GM21576 (cell line): Measurements from ENCODE around the gene ZSWIM3.
"Not testable (repeated sequence)": the region's sequence is repeated elsewhere in the genome, so short reads cannot be mapped to it uniquely, and the experiment has no call there.

Source experiments
- ATAC-seq: cut with Tn5 transposase; IDR thresholded peaks from one replicate; pipeline ENCODE4 v1.9.1; 2021; ENCODE audit warnings: mild to moderate bottlenecking, moderate library complexity; ENCODE audit not compliant: unreplicated experiment

The ZSWIM3 gene

GRCh38 chr20:45859916-45860315 is 2.5 kb downstream of the ZSWIM3 start:
- no peak for ATAC-seq

DNA sequence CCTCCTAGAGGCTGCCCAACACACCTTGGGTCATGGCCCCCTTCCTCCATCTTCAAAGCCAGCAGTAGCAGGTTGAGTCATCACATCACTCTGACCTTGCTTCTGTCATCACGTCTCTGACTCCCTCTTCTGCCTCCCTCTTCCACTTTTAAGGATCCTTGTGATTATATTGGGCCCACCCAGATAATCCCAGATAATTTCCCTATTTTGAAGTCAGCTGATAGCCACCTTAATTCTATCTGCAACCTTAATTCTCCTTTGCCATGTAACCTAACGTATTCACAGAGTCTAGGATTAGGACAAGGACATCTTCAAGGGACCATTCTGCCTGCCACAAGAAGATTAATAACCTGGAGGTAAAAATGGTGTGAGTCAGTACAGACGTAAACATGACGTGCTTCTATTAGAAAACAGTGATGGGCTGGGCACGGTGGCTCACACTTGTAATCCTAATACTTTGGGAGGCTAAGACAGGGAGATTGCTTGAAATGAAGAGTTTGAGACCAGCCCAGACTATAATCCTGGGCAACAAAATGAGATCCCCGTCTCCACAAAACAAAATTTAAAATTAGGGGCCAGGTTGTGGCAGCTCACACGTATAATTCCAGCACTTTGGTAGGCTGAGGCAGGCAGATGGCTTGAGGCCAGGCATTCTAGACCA is 3.3 kb downstream of the ZSWIM3 start:
- ATAC-seq: no peak

GRCh38 chr20:45861221-45862075 is 4.0 kb downstream of the ZSWIM3 start:
- ATAC-seq: no peak

DNA sequence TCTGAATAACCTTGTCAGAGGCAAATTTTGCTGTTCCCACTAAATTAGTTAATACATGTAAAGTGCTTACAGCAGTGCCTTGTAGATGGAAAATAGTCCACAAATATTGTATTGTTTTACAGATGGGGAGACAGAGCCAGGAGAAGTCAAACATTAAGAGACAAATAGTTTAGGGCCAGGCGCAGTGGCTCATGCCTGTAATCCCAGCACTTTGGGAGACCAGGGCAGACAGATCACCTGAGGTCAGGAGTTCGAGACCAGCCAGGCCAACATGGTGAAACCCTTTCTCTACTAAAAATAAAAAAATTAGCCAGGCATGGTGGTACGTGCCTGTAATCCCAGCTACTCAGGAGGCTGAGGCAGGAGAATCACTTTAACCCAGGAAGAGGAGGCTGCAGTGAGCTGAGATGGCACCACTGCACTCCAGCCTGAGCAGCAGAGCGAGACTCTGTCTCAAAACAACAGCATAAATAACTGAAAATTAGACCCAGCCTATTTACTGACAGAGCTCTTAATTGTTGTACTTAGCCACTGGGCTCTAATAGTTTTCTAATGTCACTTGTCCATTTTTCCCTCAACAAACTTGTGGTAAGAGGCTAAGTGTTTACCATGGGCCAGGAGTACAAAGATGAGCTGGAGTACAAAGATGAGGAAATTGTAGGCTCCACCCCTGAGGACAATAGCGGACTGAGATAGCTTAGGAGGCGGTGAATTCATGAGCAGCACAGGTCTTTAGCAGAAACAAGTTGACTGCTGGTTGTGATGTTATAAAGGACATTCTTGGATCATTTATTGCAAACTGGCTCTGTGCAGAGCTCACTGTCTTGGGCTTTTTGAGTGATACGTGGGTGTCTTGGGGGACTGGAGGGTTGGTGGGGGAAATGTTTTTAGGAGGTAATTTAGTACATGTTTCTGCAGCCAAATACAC is 6.4 kb downstream of the ZSWIM3 start:
- no peak for ATAC-seq

GRCh38 chr20:45866454-45866853 is 9.0 kb downstream of the ZSWIM3 start:
- ATAC-seq: no peak

GRCh38 chr20:45867136-45867818 is 9.9 kb downstream of the ZSWIM3 start:
- ATAC-seq: no peak

GRCh38 chr20:45867819-45868176 is 10.4 kb downstream of the ZSWIM3 start:
- ATAC-seq: no peak

DNA sequence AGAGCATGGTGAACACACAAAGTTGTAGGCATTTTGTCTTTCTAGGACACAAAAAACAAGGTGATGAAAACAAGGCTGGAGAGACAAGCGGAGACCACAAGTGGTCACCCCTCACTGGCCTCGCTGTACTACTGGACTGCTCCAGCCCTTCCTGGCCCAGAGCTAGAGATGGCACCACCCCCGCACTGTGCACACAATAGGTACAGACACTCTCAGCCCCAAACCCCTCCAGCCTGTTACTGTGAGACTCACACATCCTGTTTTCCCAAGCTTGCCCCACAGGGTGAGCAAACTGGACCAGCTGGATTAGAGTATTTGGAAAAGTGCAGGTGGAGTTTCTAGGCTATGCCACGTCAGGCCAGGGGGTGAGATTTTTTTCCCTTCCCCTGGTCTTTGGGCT is 15.2 kb downstream of the ZSWIM3 start:
- ATAC-seq: no peak

DNA sequence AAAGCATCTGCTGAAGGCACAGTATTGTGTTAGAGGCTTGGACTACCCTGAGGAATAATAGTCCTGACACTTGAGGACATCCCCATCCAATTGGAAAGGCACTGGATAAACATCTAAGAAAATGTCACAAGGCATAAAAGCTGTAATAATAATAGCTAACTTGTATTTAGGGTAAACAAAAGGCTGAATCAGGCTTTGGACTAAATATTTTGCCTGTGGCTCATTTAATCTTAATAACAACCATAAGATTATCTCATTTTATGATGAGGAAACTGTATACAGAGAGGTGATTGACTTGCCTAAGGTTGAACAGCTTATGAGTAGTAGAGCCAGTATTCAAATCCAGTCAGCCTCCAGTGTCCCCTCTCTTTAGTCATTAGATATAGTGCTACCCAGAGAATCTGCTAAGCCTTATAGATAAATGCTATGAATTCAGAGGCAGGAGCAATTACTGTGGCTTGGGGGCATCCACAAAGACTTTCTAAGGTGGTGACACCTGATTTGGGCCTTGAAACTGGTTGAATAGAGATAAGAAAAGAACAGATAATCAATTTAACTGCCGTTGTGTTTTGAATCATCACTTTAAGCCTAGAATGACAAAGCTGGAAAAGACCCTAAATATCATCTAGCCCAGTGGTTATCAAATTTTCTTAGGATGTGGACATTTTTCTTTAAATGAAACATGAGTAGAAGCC is 16.1 kb downstream of the ZSWIM3 start:
- ATAC-seq: no peak

GRCh38 chr20:45874104-45874481 is 16.7 kb downstream of the ZSWIM3 start:
- ATAC-seq: not testable (repeated sequence)

GRCh38 chr20:45874576-45874975 is 17.2 kb downstream of the ZSWIM3 start:
- ATAC-seq: no peak

- ATAC-seq: no peak
Measured at GRCh38 chr20:45878076-45878761, 20.8 kb downstream of the ZSWIM3 start.

DNA sequence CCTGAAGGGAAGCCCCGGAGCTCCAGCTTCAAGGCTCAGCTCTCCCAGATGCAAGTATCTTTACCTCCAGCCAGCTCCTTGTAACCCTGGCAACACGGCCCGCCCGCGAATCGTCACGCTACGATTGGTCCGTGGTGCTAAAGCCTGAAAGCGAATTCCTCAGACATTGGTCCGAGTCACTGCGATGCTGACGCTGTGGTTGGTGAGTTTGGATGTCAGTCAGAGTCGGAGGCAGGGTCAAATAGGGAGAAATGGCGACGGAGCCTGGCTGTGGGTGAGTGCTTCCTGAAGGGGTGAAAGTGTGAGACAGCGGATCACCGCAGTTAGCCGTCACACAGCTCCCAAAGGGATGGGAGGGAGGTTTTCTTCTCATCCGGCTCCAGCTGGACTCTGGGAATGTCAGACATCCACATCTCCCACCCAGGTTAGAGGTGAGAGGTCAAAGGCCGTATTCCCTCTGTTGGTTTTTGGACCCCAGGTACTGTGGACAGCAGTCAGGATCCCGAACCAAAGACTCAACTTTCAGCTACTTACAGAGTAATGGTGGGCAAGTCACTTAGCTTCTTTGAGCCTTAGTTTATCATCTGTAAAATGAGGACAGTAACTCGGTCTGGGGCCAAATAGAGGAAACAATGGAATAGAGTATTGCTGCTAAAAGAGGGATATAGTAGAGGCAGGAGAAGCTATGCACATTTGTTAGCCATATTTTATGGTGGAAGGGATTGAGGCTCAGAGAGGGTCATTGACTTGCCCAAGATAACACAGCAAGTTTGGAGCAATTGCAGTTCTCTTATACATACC is 23.8 kb downstream of the ZSWIM3 start, which contains the start of gene ZSWIM1:
TSS of gene ZSWIM1 (plus strand) at position 240 of the 801 bp plus-strand sequence. CDS start 1,366 bp downstream, outside the sequence.
- peak; percentile 99 for ATAC-seq

DNA sequence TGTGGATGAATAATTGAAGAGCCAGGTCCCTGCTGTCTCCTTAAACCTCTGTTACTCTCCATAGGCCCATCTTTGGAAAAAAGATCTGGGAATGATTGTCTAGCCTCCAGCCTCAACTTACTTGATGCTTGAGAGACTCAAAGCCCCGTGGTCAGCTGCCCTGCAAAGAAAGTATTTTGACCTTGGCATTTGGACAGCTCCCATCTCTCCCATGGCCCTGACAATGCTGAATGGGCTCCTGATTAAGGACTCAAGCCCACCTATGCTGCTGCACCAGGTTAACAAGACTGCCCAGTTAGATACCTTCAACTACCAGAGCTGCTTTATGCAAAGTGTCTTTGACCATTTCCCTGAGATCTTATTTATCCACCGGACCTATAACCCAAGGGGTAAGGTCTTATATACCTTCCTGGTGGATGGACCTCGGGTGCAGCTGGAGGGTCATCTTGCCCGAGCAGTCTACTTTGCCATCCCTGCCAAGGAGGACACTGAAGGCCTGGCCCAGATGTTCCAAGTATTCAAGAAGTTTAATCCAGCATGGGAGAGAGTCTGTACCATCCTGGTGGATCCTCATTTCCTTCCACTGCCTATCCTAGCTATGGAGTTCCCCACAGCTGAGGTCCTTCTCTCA is 25.2 kb downstream of the ZSWIM3 start:
- ATAC-seq: no peak

GRCh38 chr20:45883100-45883469 is 25.7 kb downstream of the ZSWIM3 start:
- no peak for ATAC-seq

DNA sequence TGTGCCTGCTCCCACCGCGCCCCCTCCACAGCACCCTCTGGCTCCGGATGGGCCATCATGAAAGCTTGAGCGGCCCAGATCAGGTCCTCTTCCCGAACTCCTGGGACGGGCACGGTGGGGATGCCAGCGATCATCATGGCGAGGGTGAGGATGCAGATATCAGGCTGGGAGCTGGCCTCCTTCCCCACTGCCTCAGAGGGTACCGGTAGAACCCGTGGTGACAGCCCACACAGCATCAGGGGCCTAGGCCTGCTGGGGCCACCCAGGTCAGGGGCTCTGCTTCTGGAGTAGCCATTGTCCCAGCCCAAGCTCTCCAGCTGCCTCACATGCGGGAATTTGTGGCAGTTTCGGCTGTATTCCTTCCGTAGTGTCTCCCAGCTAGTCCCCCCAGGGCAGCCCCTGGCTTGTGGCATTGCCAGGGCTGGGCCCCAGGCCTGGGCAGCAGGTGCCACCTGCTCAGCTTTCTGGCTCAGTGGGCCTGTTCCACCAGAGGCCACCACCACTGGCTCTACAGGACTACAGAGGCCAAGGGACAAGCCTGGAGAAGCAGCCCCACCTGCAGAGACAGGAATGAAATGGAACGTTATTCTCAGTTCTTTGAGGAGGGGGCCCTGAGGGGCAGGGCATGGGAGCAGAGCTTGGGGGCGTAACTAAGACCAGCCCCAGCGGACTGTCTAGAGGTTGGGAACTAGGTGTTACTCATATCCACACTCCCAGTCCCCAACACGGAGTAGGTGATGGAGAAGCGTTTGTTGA is 29.4 kb downstream of the ZSWIM3 start:
- ATAC-seq: no peak

GRCh38 chr20:45887346-45887715 is 29.9 kb downstream of the ZSWIM3 start, which contains the start of gene SPATA25:
Gene SPATA25 (minus strand): TSS chr20:45887622. CDS start chr20:45887590, 32 bp downstream.
- no peak for ATAC-seq
